NB4 (cell line): ENCODE measurements around the gene CUTA.
"Not testable (repeated sequence)": the region's sequence is repeated elsewhere in the genome, so short reads cannot be mapped to it uniquely, and the experiment has no call there.

Experiments used
- DNase-seq: peaks from one replicate; pipeline ENCODE4 v3.0.0; 2010; ENCODE audit warnings: low read depth
- H3K4me3 ChIP-seq: one replicate; pipeline ENCODE4 v1.5.1; 2011; ENCODE audit warnings: mild to moderate bottlenecking, low read depth, low read length, moderate library complexity
- CTCF ChIP-seq: IDR thresholded peaks from one replicate; pipeline ENCODE4 v1.5.1; 2012; ENCODE audit warnings: low read depth, low read length
- MAX ChIP-seq: IDR thresholded peaks from 2 replicates; pipeline ENCODE4 v1.6.1; 2011; ENCODE audit warnings: low read depth, low read length
- MYC ChIP-seq: IDR thresholded peaks from 2 replicates; pipeline ENCODE4 v1.6.1; 2011; ENCODE audit warnings: low read depth, low read length
- POLR2A ChIP-seq: IDR thresholded peaks from 2 replicates; pipeline ENCODE4 v1.6.1; 2011; ENCODE audit warnings: mild to moderate bottlenecking; ENCODE audit not compliant: insufficient read length; ENCODE audit errors: extremely low read depth

The CUTA gene

DNA sequence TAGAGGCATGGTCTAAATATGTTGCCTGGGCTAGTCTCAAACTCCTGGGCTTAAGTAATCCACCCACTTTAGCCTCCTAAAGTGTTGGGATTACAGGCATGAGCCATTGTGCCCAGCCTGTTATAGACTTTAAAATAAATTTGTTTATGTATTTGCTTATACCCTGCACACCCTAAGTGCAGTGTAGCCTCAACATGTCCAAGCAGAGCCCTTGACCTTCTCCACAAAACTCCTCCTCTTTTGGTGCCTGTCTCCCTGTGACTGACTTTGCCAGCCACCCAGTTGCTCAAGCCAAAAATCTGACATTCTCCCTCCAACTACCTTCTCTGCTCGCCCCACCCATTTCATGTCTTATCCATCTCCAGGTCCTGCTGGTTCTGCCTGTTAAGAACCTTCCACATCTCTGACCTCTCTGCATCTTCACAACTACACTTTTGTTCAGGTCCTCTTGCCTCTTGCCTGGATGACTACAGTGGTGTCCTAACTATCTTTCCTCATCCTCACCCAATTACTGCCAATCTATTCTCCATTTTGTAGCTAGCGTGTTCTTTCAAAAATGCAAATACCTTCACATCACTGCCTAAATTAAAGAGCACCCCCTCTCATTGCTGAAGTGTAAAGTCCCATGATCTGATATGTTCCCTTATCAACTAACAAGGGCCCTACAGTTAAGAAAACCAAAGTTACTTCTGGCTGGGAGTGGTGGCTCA lies 37.5 kb downstream of the CUTA start:
- no peak for DNase-seq
- no peak overlapping the region for H3K4me3 ChIP-seq
- TF ChIP-seq CTCF (no peak), MYC (no peak)

DNA sequence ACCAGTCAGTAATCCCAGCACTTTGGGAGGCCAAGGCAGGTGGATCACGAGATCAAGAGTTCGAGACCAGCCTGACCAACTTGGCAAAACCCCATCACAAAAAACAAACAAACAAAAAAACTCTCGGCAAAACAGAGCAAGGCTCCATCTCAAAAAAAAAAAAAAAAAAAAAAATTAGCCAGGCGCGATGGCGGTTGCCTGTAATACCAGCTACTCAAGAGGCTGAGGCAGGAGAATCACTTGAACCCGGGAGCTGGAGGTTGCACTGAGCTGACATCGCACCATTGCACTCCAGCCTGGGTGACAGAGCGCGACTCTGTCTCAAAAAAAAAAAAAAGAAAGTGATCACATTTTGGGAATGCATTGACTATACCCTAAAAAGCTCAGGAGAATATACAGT lies 38.7 kb downstream of the CUTA start:
- not testable (repeated sequence) for DNase-seq, H3K4me3 ChIP-seq

DNA sequence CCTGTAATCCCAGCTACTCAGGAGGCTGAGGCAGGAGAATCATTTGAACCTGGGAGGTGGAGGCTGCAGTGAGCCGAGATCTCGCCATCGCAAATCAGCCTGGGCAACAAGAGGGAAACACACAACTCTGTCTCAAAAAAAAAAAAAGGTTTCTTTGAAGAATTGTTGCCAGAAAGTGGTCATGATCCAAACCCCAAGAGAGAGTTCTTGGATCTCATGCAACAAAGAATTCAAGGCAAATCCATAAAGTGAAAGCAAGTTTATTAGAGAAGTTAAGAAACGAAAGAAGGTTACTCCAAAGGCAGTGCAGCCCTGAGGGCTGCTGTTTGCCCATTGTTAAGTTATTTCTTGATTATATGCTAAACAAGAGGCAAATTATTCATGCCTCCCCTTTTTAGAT lies 40.7 kb downstream of the CUTA start:
- H3K4me3 ChIP-seq = no peak overlapping the region
- TF ChIP-seq POLR2A (no peak), CTCF (no peak), MYC (no peak), MAX (no peak)
- DNase-seq = no peak

DNA sequence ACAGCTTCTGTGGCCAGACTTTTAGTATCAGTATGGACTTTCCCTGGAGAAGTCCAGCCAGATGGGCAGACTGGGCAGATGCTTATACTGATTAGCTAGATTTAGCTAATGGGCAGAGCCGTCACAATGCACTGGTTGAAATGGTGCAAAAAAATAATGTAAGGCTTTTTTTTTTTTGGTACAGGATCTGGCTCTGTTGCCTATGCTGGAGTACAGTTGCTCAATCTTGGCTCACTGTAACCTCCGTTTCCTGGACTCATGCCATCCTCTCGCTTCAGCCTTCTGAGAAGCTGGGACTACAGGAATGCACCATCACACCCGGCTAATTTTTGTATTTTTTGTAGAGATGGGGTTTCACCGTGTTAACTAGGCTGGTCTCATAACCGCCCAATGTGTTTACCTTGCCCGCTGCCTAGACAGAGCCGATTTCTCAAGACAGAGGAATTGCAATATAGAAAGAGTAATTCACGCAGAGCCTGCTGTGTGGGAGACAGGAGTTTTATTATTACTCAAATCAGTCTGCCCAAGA lies 42.7 kb downstream of the CUTA start:
- peak; percentile 60 for DNase-seq
- no peak for TF ChIP-seq MYC
- TF ChIP-seq MAX = no peak
- no peak for TF ChIP-seq CTCF
- TF ChIP-seq POLR2A = no peak
- no peak overlapping the region for H3K4me3 ChIP-seq

DNA sequence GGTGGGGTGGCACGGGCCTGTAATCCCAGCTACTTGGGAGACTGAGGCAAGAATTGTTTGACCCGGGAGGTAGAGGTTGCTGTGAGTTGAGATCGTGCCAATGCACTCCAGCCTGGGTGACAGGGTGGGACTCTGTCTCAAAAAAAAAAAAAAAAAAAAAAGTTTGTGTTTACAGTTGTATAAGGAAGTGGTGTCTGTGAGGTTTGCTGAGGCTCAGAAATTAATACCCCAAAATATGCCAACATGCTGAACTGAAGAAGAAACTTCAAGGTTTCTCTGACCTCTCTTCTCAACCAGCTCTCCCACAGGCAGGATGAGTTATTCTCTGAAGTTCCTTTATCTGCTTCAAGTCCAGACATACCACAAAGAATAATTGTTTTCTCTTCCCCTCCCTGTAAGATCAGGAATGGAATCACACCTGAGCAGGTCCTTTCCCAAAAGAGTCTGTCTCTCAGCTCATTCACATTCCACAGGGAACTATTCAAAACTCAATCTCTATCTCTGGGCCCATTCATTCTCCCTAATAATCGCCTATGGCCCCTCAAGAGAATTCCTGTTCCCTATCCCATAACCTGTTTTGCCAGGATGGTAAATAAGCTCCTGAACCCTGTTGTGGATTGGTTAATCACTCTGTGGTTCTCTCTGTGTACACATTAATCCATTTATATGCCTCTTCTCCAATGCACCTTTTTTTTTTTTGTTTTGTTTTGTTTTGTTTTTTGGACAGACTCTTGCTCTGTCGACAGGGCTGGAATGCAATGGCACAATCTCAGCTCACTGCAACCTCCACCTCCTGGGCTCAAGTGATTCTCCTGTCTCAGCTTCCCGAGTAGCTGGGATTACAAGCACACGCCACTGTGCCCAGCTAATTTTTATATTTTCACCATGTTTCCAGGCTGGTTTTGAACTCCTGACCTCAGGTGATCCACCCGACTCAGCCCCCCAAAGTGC lies 43.7 kb downstream of the CUTA start:
- H3K4me3 ChIP-seq = no peak overlapping the region
- no peak for TF ChIP-seq MYC
- TF ChIP-seq POLR2A = no peak
- no peak for TF ChIP-seq MAX
- TF ChIP-seq CTCF = no peak
- DNase-seq = no peak

DNA sequence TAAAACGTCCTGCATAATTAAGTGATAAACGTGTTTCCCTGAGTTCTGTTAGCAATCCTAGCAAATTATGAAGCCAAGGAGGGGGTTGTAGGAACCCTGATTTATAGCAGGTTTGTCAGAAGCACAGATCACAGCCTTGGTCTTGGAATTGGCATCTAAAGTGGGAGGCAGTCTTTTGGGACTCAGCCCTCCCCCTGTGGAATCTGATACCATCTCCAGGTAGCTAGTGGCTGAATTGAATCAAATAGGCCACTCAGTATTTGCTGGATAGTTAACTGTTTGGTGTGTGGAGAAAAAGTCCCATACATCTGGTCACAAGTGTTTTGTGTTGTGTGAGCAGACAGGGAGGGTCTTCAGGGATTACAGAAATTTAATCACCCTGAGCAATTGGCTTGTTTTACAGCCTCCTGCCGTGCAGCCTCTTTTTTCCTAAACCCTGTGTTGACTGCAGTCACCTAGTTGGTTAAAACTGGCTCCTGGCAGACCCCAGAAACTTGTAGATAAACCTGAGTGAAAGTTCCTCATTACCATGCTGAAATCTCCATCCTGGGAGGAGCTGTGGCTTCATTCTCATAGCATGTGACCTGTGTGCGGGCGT lies 45.3 kb downstream of the CUTA start:
- TF ChIP-seq CTCF = no peak
- TF ChIP-seq POLR2A = no peak
- TF ChIP-seq MYC = no peak
- no peak for TF ChIP-seq MAX
- no peak for DNase-seq

GRCh38 chr6:33371901-33372300 lies 46.0 kb downstream of the CUTA start:
- DNase-seq, H3K4me3 ChIP-seq: not testable (repeated sequence)

More for the DNA sequence above, 45.3 kb downstream of the CUTA start:
- H3K4me3 ChIP-seq = no peak overlapping the region

DNA sequence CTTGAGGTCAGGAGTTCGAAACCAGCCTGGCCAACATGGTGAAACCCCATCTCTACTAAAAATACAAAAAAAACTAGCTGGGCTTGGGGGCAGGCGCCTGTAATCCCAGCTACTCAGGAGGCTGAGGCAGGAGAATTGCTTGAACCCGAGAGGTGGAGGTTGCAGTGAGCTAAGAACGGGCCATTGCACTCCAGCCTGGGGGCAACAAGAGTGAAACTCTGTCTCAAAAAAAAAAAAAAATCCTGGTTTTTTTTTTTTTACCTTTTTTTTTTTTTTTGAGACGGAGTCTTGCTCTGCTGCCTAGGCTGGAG lies 50.2 kb downstream of the CUTA start:
- H3K4me3 ChIP-seq, DNase-seq: not testable (repeated sequence)
